ENCODE measurements around the gene PTBP2.

Gene PTBP2

DNA sequence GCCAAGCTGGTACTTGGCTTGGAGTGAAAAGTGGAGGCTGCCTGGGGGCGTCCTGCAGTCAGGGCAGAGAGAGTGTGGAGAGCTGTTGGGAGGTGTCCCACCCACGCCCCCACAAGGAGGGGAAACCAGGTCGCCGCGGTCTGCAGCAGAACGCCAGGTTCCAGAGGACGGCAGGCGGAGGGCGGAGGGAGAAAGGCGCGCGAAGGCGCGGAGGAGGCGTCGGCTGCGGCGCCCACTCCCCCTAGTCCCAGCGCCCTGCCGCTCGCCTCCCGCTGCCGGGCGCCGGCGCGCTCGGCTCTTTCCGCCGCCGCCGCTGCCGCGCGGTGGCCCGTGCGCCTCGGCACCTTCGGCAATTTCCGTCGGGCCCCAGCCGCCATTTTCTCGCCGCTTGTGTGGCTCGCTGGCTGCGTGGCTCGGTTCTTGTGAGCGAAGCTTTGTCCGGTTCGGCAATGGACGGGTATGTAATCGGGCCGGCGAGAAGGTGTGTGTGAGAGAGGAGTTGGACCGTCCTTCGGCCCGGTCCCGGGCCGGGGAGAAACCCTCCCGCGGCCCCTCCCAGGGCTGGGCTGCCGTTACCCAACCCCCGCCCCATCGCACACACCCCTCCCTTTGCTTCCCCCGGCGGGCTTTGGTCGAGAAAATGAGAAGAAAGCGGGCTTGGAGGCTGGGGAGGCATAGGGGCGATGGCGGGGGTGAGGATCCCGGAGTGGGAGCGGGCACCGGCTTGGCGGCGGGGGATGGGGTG lies at the start of gene PTBP2:
Gene PTBP2, plus strand, starts transcription at position 369 of the 745 bp plus-strand sequence. Its CDS starts 81 bp downstream, at position 450.
- DNase-seq: peak; percentile 47 to 76

DNA sequence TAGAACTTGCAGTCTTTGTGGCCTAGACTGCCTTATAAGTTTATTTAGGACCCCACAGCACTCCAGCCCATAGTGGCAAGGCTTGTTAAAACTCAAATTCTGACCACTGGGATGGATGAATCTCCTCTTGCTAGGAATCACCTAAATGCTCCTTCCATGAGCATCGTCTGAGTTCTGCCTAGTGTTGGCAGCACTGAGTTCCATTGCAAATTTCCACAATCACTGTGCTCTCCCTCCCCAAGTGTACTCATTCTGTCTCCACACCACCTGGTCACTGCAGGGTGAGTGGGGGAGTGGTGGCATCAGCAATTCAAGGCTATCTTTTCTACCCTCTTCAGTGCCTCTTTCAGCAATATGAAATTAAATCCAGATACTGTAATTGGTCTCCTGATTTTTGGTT lies 46.7 kb upstream of the PTBP2 start:
- DNase-seq: peak in 1 of 2 experiments; percentile 4

GRCh38 chr1:96682056-96682455 lies 39.5 kb upstream of the PTBP2 start:
- DNase-seq: no peak

DNA sequence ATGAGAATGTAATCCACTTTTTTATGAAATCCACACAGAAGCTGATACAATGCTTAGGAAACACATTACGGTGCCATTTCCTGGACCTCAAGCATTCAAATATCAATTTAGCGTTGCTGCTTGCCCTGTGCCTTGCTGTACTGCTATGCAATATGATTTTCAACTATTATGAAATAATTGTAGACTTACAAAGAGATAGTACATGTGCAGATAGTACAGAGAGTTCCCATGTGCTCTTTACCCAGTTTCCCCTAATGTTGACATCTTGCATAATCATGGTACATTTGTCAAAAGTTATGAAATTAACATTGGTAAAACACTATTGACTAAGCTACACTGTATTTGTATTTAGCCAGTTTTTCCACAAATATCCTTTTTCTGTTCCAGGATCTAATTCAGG lies 37.7 kb upstream of the PTBP2 start:
- DNase-seq: no peak

- DNase-seq: no peak
Measured at GRCh38 chr1:96684744-96685143, 36.8 kb upstream of the PTBP2 start.

- no peak for DNase-seq
Measured at GRCh38 chr1:96688767-96689166, 32.8 kb upstream of the PTBP2 start.

DNA sequence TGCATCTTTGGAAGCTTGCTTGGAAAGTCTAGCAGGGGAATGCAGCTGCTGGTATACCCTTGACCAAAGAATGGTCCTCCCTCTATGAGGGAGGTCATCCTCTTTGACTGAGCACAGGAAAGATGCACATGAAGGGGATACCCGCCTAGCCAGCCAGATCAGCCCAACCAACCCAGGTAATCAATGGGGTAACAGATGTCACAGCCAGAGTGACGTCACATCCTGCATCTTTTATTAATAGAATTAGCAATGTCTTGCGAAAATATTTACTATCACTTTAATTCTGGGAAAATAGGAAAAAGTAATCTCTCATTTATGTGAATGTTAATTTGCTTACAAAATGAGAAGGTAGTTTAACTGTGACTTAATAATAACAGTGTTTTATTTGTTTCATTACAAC lies 25.6 kb upstream of the PTBP2 start:
- no peak for DNase-seq

DNA sequence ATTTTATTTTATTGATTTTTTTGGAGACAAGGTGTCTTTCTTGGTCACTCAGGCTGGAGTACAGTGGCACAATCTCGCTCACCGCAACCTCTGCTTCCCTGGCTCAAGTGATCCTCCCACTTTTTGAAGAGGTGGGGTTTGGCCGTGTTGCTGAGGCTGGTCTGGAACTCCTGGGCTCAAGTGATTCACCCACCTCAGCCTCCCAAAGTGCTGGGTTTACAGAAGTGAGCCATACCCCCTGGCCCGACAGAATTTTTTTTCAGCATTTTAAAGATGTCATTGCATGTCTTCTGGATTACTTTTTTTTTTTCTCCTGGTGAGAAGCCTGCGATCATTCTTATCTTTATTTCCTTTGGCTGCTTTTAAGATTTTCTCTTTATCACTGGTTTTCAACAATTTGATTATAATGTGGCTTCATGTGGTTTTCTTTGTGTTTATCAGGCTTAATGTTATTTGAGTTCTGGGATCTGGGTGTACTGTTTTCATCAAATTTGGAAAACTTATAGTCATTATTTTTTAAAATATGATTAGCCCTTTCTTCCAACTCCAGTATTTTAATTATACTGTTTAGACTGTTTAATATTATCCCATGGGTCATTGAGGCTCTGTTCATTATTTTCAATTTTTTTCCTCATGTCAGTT lies 23.1 kb upstream of the PTBP2 start:
- no peak for DNase-seq

- DNase-seq: no peak
Measured at GRCh38 chr1:96703186-96703585, 18.4 kb upstream of the PTBP2 start.

DNA sequence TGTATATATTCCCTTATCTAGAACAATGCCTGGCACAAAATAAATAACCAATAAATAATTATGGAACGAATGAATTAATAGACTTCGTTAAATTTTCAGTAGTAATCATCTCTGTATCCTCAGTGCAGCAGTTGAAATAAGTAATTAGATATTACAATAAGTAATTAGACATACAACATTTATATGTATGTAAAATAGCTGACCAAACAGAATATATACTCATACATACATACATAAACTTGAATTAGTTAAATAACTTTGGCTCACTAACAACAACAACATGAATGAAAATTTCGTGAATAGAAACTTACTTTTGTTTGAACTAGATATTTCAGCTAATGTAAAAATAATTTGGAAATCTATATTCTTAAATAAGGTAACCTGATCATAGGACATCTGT lies 14.6 kb upstream of the PTBP2 start:
- DNase-seq: no peak

DNA sequence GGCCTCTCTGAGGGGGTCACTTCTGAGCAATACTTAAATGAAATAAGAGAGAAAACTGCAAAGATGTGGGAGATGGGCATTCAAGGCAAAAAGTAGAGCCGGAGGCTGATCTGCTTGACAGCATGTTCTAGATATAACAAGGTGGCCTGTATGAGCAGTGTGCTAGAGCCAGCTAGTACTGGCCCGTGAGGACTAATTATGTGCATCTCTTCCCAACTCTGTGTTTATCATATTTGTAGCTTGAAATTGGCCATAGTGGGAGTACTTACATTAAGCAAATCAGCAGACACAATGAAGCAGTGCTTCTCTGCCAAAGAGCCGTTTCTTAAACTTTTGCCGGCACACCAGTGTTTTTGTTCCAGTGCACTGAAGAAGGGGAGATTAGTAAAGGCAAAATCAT lies 13.1 kb upstream of the PTBP2 start:
- no peak for DNase-seq

GRCh38 chr1:96710708-96711477 lies 10.7 kb upstream of the PTBP2 start:
- DNase-seq: no peak

DNA sequence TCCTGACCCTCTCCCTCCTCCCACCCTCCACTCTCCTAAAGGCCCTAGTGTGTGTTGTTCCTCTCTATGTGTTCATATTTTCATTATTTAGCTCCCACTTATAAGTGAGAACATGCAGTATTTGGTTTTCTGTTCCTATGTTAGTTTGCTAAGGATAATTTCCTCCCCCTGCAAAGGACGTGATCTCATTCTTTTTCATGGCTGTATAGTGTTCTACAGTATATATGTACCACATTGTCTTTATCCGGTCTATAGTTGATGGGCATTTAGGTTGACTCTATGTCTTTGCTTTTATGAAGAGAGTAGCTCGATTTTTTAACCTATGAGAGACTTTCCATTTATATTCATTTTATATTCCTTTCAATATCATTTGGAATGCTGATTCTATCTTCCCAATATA lies 7.9 kb upstream of the PTBP2 start:
- DNase-seq: no peak

DNA sequence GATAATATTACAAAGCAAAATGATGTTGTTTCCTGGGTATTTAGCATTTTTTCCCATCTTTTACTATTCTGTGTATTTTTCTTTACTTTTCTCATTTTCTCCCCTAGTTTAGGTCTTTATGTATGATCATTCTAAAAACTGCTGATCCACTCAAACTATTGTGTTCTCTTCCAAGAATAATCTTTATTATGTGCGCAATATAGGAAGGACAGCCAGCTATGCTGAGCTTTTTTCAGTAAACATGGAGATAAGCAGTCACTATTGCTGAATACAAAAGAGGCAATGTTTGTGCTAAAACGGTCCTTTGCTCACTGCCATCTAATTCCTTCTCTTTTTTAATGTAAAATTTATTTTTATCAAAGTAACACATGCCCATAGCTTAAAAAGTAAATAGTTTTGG lies 6.7 kb upstream of the PTBP2 start:
- DNase-seq: no peak

GRCh38 chr1:96715482-96715881 lies 6.1 kb upstream of the PTBP2 start:
- DNase-seq: no peak

DNA sequence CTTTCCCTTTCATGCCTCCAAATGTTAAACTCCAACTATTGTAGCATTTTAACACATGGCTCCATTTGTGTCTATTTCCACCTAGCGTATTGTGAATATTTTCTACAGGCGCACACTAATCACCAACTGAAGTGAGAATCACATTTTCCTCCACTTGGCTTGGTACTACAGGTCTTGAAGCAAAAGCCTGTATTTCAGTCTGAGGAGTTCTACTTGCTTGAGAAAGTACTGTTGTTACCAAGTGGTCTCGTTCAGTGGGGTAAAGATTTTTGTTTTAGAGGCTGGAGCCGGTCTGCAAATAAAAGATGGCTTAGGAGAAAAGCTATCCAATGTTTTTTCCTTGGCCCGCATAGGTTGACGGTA lies 550 bp upstream of the PTBP2 start:
- DNase-seq: no peak

DNA sequence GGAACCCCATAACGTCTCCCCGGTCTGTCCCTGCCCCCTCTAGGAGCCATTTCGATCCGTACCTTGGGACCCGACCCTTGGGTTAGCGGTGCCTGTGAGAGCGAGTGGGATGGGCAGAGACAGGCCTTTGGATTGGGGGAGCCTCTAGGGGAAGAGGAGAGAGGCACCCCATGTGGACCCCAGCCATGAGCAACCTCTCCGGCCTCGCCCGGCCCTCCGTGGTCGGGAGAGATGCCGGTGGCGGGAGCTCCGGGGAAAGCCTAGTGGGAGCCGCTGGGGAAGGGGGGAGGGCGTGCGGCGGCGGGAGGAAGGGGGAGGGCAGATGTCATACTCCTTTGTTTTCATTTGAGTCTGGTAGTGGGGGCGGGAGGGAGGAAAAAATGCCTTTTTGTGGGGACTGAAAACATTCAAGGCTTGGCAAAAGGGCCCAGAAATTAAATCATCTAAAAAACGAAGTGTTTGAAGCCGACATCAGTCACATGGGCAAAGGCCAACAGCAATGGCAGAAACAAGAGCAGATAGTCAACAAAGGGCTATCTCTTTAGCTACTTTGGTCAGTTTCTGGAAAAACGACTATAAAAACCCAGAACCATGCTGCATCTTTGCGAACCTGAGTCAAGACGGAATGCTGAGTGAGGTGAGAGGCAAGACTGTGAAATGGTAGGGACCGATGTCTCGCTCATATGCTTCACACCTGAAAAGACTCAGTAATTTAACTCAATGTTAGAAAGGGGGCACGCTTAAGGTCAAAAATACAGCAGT lies 758 bp downstream of the PTBP2 start:
- DNase-seq: peak; percentile 31 to 52

GRCh38 chr1:96722958-96723357 lies 1.4 kb downstream of the PTBP2 start:
- no peak for DNase-seq

GRCh38 chr1:96723377-96723776 lies 1.8 kb downstream of the PTBP2 start:
- DNase-seq: no peak

DNA sequence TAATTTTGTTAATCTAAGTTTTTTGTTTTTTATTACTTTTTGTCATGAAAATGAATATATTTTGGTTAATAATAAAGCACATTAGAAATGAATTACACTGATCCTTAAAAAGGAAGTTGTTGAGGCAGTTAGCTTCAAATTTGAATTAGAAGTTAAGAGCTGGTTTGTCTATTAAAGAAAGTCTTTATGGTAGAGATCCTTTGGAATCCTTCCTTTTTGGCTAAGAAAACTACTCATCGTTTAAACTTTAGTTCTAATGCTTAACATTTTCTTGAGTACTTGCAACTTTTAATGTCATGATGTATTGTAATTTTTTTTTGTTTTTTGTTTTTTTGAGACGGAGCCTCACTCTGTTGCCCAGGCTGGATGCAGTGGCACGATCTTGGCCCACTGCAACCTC lies 2.4 kb downstream of the PTBP2 start:
- DNase-seq: no peak

GRCh38 chr1:96727860-96728259 lies 6.3 kb downstream of the PTBP2 start:
- DNase-seq: no peak

GRCh38 chr1:96730574-96731298 lies 9.2 kb downstream of the PTBP2 start:
- no peak for DNase-seq

DNA sequence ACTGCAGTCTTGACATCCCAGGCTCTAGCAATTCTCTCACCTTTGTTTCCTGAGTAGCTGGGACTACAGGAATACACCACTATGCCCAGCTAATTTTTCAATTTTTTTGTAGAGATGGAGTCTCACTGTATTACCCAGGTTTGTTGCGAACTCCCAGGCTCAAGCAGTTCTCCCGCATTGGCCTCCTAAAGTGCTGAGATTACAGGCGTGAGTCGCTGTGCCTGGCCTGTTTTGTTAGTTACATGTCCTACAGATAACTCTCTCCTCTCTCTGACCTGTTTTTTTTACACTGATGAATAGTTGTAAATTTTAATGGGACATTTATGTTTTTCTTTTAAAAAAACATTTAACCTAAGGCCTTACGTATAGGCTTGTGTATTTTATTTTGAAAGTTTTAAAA lies 19.8 kb downstream of the PTBP2 start:
- DNase-seq: no peak
